NK-92 (cell line): Measurements from ENCODE around the gene KRT15.

ENCODE experiments used
- DNase-seq: peaks from one replicate; lab custom pipeline; 2025; ENCODE audit not compliant: unreplicated experiment; lab: John Stamatoyannopoulos, UW

The KRT15 gene

DNA sequence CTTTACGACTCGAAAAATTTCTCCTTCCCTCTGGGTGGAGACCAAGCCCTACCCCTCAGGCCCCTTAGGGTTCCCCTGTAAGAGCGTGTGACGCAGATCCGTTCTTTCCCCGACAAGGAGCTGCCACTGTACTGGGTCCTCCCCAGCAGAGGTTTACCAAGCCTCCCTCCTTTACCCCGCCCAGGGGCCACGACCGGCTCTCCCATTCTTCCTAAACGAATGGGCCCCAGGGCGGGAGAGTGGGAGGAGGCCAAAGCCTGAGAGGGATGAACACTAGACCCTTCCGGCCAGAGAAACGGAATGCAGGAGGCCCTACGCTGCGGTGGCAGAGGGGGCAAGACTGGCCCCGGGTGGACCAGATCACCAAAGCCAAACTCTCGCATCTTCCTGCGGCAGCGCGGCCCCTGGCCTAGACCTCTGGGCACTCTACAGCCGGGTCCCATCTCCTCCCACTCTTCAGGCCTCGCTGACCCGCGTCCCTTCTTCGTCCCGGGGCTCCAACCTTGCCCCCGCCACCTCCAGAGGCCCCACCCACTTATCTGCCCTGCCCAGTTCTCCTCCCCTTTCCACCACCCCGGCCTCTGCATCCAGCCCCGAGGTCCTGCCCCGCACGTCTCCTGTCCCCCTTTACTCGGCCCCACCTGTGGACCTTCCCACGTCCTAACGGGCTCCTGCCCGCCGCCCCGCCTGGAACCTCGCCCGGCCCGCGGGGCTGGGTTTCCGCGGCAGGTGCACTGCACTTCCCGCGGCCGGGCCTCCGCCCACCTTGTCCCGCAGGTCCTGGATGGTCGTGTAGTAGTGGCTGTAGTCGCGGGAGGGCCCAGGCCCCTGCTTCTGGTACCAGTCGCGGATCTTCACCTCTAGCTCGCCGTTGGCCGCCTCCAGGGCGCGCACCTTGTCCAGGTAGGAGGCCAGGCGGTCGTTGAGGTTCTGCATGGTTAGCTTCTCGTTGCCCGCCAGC is 8.7 kb upstream of the KRT15 start:
- no peak for DNase-seq

DNA sequence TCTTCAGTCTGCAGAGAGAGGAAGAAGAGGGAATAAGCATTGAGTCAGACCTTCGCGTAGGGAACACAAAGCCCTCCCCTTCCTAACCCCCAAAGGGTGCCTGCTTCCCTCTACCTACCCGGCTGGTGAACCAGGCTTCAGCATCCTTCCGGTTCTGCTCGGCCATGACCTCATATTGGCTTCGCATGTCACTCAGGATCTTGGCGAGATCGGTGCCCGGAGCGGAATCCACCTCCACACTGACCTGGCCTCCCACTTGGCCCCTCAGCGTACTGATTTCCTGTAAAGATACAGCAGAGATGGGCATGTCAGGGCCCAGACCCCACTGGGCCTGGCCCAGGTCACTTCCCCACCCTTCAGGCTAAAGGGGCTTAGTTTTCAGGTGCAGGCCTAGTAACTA is 5.6 kb upstream of the KRT15 start:
- DNase-seq, result no peak

DNA sequence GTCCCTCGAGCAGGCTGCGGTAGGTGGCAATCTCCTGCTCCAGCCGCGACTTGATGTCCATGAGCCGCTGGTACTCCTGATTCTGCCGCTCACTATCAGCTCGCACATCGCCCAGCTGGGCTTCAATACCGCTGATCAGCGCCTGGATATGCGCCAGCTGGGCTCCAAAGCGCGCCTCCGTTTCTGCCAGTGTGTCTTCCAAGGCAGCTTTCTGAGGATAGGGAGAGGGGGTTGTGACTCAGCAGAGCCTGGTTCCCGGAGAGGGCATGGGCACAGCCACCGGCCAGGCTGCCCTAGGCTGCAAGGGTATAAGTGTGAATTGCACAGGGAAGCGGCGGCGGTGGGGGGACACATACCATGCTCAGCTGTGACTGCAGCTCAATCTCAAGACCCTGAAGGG is 5.1 kb upstream of the KRT15 start:
- DNase-seq, result no peak

DNA sequence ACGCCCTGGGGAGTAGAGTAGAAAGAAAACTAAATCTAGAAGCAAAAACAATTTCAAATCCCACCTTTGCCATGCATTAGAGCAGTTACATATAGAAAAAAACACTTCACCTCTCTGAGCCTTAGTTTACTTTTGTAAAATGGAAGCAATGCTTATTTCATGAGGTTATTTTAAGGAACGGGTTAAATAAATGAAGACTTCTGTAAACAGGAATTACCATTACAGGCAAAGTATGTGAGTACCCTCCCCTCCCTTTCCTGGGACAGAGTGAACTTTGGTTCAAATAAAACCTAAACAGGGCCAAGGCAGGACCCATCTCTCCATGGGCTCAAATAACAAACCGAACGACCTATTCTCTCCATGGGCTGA is 4.5 kb upstream of the KRT15 start:
- DNase-seq, result no peak

DNA sequence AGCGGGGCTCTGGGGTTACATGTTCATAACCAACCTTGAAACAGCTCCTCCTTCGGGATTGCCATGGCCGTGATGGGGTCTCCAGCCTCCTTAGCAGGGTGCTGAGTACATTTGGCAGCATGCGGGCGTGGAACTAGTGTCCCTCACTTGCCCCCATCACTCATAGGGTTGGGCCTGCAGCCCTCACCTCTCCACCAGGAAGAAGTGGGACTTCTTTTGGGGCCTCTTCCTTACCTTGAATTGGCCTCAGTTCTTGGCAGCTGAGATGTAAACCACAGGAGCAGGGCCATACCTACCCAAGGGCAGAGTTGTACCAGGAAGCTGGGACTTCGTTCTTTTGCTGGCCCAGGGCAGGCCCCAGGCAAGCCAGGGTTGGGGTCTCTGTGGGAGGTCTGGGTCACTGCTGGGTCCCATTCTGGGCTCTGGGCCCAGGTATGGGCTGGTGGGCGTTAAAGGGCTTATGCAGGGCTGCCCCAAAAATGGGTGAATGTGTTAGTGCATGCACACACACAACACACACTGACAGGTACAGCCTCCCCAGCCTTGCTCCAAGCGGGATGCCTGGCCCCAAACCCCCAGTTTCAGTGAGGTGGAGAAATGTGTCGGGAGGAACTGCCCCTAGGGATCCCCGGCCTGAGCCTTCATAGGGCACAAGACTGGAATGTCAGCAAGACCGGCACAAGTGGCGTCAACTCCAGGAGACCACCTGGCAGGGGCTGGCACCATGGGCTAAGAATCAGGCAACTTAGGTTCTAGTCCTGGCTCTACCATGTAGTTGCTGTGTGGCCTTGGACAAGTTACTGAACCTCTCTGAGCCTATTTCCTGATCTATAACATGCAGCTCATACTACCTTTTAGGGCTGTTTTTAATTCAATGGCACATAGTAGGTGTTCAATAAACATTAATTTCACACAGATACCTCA is 3.9 kb upstream of the KRT15 start:
- no peak for DNase-seq

DNA sequence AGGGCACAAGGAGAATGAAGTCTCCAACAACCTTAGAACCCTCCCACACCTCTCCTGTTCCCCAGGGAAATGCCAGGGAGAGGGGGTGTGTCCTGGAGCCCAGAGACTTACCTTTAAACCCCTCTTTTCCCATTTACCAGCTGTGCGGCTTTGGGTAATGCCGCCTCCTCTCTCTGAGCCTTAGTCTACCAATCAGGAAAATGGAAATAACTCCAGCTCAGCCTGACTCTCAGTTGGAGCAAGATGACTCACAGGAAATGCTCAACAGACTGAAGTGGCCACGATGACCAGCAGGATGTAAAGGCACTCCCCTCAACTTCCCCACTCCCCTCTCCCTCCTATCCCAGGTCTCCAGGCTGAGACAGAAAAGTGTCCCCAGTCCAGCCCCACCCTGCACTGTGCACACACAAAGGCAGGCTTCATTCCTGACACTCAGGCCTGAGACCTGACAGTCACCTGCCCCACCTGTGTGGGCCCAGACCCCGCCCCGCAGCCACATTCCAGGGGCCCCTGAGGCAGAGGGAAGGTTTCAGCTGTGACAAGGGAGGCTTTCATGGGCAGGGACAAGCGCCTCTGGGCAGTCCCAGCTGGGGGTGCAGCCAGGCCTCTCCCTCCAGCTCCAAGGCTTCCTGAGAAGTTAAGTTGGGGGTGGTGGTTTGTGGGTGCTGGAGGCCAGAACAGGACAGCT is 3.0 kb upstream of the KRT15 start:
- no peak for DNase-seq

DNA sequence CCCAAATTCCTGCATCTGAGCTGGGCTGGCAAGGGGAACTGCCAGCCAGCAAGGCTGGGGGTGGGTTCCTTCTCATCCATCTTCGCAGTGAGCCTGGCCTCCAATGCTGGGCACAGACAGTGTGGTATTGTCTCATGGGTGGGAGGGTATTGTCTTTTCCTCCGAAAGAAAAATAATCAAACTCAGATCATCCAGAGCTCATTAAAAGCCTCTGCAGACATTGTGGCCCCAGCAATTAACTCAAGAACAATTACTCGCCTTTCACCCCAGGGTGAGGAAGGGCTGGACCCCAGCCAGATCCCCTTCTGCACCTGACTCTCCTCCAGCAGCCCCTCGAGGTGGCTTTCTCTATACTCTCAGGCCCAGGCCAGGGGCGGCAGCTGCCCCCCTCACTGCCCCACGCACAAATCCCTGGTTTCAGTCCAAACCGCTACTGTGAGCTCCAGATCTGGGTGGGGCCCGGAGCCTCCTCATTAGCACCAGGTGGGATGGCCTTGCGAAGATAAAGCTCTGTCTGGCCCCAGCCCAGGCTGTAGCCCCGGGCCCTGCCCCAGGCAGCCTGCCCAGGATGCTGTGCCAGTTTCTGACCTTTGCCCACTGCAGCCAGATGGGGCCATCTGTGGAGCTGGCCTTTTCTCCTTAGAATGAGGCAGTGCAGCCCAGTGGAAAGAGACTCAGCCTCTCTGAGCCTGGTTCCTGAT is 2.3 kb upstream of the KRT15 start:
- no peak for DNase-seq

DNA sequence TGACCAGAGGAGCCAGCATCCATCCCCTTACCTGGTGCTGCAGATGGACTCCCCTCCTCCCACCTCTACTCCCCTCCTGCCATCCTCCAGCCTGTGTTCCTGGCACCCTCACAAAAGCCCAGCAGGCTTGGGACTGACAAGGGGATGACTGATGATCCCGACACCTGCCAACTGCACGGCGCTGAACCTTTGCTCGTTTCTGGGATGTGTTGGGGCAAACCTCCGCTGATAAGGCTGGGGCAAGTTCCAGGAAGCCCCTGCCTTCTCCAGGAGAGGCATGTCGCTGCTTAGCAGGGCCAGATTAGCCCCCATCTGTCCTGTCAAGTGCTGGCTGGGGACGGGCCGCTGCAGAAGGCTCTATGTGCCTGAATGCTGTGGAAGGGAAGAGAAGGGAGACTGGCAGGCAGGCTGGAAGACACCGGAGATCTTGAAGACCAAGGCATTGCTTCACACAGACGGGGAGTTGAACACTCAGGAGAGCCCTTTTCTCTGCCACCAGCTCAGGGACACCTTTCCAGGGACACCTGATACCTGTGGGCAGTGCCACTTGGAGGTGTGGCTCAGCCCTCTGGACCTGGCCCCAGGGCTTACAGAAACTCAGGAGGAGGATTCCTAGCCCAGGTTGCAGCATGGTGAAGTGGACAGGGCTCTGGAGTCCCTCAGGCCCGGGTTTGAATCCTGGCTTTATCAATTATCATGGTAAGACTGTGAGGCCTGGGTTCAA is 973 bp upstream of the KRT15 start:
- no peak for DNase-seq

DNA sequence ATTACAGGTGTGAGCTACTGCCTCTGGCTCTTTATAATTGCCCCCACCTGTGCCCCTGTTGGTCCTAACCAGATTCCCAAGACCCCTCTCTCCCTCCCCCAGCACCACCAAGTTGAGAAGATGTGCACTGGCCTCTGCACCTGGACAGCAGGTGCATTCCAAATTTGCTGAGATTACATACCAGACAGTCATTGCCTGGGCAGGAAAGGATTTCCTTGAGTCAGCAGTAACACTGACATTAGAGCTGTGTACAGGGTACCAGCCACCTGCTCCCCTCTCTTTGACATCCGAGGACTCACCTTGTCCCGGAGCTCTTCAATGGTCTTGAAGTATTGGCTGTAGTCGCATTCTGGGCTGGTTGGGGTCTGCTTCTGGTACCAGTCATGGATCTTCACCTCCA is 659 bp downstream of the KRT15 start:
- no peak for DNase-seq

DNA sequence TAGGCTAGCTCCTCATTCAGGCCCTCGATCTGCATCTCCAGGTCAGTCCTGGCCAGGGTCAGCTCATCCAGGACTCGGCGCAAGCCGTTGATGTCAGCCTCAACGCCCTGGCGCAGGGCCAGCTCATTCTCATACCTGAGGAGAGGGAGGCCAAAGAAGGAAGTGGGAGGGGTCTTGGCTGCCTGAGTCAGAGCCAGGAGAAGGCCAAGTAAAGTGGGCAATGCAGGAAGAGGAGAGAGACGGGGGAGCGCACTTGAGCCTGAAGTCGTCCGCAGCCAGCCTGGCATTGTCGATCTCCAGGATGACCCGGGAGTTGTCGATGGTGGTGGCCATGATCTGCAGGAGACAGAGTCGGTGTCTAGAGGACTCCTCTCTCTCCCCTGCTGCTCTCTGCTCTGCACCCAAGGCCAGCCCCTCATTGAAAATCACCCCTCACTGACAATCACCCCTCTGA is 1.8 kb downstream of the KRT15 start:
- DNase-seq, result no peak

DNA sequence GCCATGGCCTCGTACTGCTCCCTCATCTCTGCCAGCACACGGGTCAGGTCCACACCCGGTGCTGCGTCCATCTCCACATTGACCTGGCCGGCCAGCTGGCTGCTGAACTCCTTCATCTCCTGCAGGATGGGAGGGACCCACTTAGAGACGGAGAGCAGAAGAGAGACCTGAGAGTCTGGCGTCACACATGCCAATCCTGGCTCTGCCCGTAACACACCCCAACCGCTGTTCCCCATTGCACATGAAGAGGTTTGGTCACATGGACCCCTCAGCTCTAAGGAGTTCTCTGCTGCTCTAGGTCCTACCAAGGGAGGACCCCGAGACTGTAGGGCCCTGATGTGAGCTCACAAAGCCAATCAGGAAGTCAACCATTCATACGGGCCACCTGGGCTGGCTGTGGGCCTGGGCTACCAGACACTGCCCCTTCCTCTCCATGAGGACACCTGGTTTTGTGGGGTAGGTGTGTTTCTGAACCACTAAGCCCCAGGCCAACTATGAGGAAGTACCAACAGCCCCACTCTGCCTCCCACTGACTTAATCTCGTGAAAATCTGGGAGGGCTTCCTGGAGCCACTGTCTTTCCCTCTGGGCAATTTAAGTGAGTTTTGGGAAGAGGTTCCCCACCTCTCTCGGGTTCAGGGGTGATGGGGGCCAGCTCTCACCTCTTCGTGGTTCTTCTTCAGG is 2.4 kb downstream of the KRT15 start:
- no peak for DNase-seq

DNA sequence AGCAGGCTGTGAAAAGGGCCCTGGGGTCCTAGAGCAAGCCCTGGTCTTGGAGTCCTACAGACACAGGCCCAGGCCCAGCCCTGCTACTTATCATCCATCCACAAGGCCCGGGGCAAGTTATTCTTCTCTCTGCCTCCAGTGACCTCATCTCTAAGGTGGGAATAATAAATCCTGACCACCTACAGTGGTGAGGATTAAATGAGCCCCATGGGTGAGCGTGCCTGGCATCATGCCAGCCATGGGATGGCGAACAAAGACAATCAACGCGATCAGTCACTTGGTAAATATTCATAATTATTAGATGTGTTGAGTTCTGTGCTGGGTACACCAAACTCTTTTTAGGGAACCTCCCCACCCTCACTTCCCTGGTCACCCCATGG is 5.5 kb downstream of the KRT15 start:
- DNase-seq, result no peak

DNA sequence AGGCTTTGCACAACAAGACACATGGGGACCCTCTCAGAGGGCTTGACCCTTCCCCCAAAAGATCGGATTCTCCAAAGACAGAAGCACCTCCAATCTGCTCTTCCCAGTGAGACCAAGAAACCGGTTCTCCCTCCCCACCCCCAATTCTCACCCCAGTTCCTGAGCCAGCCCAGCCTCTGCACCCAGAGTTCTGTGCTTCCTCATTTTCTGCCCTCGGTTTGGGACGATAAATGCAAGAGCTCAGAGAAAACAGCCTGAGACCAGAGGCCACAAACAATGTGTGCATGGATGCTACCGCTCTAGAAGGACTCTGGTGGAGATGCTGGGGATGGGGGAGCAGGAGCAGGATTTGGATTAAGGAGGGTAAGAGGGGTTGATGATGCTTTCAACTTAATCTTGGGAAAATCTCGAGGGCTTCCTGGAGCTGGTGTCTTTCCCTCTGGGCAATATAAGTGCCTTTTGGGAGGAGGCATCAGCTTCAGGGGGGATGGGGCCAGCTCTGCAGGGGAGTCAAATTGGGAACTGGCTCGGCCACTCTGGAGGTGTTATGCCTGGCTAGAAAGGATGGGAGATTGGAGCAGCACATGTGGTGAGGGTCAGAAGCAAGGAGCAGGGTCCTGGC is 6.0 kb downstream of the KRT15 start:
- DNase-seq, result no peak

DNA sequence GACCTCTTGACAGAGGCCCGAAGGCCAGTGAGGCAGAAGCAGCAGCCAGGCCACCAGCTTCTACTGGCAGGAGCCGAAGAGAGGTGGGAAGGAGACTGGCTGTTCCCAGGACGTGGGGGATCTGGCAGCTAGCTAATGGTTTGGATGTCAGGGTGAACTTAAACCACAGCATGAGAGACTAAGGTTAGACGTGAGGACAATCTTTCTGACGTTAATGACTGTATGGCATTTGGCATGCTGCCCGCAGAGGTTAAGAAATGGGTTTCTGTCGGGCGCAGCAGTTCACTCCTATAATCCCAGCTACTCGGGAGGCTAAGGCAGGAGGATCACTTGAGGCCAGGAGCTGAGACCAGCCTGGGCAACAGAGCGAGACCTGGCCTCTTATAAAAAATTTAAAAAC is 7.0 kb downstream of the KRT15 start:
- no peak for DNase-seq

DNA sequence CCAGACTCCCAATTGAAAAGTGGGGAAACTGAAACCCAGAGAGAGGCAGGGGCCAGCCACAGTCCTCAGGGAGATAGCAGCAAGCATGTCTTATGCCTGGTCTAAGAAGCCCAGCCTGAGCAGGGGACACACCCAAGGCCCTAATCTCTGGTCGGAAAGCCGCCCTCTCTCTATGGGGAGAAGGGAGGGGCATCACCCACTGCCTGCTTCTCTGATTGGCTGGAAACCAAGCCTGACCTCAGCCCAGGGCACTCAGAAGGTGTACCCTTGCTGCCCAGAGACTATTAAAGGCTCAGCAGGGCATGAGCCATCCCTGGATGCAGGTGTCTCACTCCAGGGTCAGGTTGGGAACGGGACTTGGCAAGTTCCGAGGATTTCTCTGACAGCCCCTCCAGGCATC is 7.6 kb downstream of the KRT15 start:
- no peak for DNase-seq

DNA sequence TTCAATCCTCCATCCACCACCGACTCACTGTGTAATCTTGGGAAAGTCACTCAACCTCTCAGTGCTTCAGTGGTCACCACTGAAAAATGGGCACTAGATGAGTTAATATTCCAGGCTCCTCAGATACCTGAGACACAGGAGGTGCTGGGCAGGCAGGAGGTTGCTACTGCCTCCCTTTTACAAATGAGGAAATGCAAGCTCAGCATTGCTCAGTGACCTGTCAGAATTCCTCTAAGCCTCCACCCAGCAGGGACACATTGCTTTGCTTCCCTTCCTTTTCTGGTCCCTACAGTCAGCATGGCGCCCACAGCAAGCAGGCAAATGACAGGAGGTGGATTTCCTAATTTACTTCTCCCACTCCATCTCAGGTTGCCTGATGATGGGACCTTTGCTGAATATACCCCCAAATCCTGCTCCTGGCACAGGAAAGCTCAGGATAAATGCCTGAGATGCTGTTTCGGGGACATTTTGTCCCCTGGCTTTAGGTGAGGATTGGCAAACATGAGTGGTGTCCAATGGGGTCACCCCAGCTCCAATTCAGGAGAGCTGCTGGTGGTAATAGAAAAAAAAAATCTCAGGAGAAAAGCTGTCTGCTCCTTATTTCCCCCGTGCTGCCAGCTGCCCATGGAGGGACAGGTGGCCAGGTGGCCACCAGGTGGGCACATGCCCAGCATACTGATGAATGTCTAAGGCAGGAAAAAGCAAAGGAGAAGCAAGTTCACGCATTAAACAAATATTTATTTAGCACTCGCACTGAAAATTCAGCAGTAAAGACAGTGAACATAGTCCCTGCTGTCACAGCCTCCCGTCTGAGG is 8.2 kb downstream of the KRT15 start:
- DNase-seq, result no peak

DNA sequence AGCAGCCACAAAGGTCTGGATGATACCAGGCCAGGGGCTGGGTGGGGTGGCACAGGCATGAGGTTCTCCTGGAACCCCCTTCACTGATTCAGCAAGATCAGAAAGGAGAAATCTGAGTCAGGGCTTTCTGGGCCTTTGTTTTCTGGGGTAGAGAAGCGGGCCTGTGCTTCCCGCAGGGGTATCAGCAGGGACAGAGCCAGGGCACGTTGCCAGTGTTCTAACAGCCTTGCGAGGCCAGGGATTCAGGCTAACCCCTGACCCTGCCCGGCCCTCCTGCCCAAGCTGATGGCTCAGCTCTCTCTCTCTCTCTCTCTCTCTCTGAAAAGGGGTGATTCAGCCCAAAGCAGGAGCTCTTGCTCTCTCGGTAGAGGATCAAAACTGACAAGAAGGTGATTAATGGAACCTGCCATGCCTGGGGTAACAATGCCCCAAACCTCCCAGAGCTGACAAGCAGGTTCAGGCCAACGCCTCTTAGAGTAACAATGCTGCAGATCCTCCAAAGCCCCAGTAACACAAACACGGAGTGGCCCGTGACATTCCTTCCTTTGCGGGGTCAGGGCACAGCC is 11.3 kb downstream of the KRT15 start:
- DNase-seq, result no peak
